Mesothelial cell of epicardium (in vitro differentiated cells): ENCODE results near the gene FAM151B. TPM values are rescaled to one million over a fixed set of nuclear protein-coding genes. Genes with fewer than 3 reads are reported as not detected.
"Not testable (repeated sequence)": the region's sequence is repeated elsewhere in the genome, so short reads cannot be mapped to it uniquely, and the experiment has no call there.

ENCODE experiments used
- DNase-seq, 2 experiments: peaks; one replicate each; pipeline ENCODE4 v3.0.0; 2021; ENCODE audit warnings: low spot score in 2 of 2; ENCODE audit not compliant: unreplicated experiment in 2 of 2
- H3K27ac Mint-ChIP-seq: 2 replicates; pipeline ENCODE4 v1.8.0; 2021; ENCODE audit warnings: mixed read lengths
- H3K27me3 Mint-ChIP-seq: 2 replicates; pipeline ENCODE4 v1.8.0; 2021; ENCODE audit warnings: low read depth, mixed read lengths
- H3K36me3 Mint-ChIP-seq: 2 replicates; pipeline ENCODE4 v1.8.0; 2021; ENCODE audit warnings: mixed read lengths
- H3K4me1 Mint-ChIP-seq: 2 replicates; pipeline ENCODE4 v1.8.0; 2021; ENCODE audit warnings: mixed read lengths
- H3K4me3 Mint-ChIP-seq: 2 replicates; pipeline ENCODE4 v1.8.0; 2021; ENCODE audit warnings: mild to moderate bottlenecking, moderate library complexity, mixed read lengths
- H3K9me3 Mint-ChIP-seq: 2 replicates; pipeline ENCODE4 v1.8.0; 2021; ENCODE audit warnings: mixed read lengths
- total RNA-seq: library from RNA; stranded (reverse); gene quantifications from 3 replicates; pipeline ENCODE4 v1.2.1, GENCODE V29; 2021
- TF ChIP-seq, protein P1 (sequence below): fragments of 200-600 bp; sonication (generic); IDR thresholded peaks from one replicate; pipeline ENCODE4 v1.5.0; 2021; ENCODE audit warnings: antibody characterized with exemption; ENCODE audit not compliant: unreplicated experiment

Gene FAM151B
- total RNA-seq, 1 donor from 2014 or later = 1.5 TPM

GRCh38 chr5:80463269-80463668 is 24.6 kb upstream of the FAM151B start:
- Mint-ChIP-seq H3K4me1 (peaks cover 12% of the 10 kb centered on the region), H3K36me3 (peaks cover 84% of the 10 kb centered on the region), H3K9me3 (peaks cover 41% of the 10 kb centered on the region), H3K27me3 (no peaks in the 10 kb centered on the region), H3K4me3 (no peak overlapping the region), H3K27ac (no peak overlapping the region)
- DNase-seq = no peak
- TF ChIP-seq, protein P1, sequence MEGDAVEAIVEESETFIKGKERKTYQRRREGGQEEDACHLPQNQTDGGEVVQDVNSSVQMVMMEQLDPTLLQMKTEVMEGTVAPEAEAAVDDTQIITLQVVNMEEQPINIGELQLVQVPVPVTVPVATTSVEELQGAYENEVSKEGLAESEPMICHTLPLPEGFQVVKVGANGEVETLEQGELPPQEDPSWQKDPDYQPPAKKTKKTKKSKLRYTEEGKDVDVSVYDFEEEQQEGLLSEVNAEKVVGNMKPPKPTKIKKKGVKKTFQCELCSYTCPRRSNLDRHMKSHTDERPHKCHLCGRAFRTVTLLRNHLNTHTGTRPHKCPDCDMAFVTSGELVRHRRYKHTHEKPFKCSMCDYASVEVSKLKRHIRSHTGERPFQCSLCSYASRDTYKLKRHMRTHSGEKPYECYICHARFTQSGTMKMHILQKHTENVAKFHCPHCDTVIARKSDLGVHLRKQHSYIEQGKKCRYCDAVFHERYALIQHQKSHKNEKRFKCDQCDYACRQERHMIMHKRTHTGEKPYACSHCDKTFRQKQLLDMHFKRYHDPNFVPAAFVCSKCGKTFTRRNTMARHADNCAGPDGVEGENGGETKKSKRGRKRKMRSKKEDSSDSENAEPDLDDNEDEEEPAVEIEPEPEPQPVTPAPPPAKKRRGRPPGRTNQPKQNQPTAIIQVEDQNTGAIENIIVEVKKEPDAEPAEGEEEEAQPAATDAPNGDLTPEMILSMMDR = no peak

GRCh38 chr5:80466669-80467485 is 21.0 kb upstream of the FAM151B start:
- H3K27ac Mint-ChIP-seq = peak overlapping the region; percentile 82
- DNase-seq = no peak
- H3K36me3 Mint-ChIP-seq = peaks cover 89% of the 10 kb centered on the region
- TF ChIP-seq, protein P1 = no peak
- no peak overlapping the region for H3K4me3 Mint-ChIP-seq
- no peaks in the 10 kb centered on the region for H3K27me3 Mint-ChIP-seq
- H3K9me3 Mint-ChIP-seq = peaks cover 52% of the 10 kb centered on the region
- H3K4me1 Mint-ChIP-seq = peaks cover 12% of the 10 kb centered on the region

DNA sequence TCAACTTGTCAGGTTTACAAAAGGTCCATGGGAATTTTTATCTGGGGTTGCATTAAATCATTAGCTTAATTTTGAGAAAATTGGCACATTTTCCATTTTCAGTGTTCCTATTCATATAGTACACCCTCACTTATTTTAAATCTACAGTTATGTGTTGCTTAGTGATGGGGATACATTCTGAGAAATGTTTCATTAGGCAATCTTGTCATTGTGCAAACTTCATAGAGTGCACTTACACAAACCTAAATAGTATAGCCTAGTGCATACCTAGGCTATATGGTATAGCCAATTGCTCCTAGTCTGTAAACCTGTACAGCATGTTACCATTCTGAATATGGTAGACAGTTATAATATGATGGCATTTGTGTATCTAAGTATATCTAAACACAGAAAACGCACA is 19.8 kb upstream of the FAM151B start:
- no peaks in the 10 kb centered on the region for H3K27me3 Mint-ChIP-seq
- H3K9me3 Mint-ChIP-seq = peaks cover 44% of the 10 kb centered on the region
- H3K36me3 Mint-ChIP-seq = peaks cover 84% of the 10 kb centered on the region

DNA sequence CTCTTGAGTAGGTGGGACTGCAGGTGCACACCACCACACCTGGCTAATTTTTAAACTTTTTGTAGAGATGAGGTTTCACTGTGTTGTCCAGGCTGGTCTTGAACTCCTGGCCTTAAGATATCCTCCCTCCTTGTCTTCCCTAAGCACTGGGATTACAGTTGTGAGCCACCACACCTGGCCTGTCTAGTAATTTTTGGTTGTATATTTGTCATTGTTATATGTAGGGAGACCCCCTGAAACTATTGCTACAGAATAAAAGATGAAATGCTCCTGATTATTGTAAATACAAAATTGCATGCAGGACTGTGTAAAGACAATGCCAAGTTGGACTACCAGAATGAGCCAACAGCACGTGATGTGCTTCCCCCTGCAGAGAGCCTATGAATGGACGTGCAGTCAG is 17.3 kb upstream of the FAM151B start:
- not testable (repeated sequence) for H3K27me3 Mint-ChIP-seq, H3K27ac Mint-ChIP-seq, H3K4me3 Mint-ChIP-seq, DNase-seq
- peaks cover 12% of the 10 kb centered on the region for H3K4me1 Mint-ChIP-seq
- H3K36me3 Mint-ChIP-seq = peaks cover 78% of the 10 kb centered on the region
- H3K9me3 Mint-ChIP-seq = peaks cover 27% of the 10 kb centered on the region

More for the DNA sequence above, 19.8 kb upstream of the FAM151B start:
- no peak overlapping the region for H3K4me3 Mint-ChIP-seq
- DNase-seq = no peak
- TF ChIP-seq, protein P1 = no peak
- H3K4me1 Mint-ChIP-seq = peaks cover 12% of the 10 kb centered on the region
- H3K27ac Mint-ChIP-seq = no peak overlapping the region

DNA sequence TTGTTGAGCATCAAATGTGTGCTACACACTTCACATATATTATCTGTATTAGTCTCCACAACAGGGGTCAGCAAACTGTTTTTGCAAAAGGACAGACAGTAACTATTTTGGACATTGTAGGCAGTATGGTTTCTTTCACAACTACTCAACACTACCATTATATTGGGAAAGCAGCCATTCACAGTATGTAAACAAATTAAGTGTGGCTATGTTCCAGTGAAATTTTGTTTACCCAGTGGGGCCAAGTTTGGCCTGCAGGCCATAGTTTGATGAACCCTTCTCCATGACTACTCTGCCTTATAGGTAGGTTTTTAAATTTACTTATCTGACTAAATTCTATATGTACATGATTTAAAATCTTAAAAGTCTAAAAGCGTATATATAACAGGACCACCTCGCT is 13.0 kb upstream of the FAM151B start:
- peaks cover 60% of the 10 kb centered on the region for H3K36me3 Mint-ChIP-seq
- no peaks in the 10 kb centered on the region for H3K27me3 Mint-ChIP-seq
- no peak overlapping the region for H3K27ac Mint-ChIP-seq
- DNase-seq = no peak
- no peak overlapping the region for H3K4me3 Mint-ChIP-seq
- TF ChIP-seq, protein P1 = no peak
- no peaks in the 10 kb centered on the region for H3K4me1 Mint-ChIP-seq
- H3K9me3 Mint-ChIP-seq = peaks cover 17% of the 10 kb centered on the region

- Mint-ChIP-seq H3K4me1 (no peaks in the 10 kb centered on the region), H3K27ac (no peak overlapping the region), H3K36me3 (peaks cover 66% of the 10 kb centered on the region), H3K27me3 (no peaks in the 10 kb centered on the region), H3K4me3 (no peak overlapping the region), H3K9me3 (peaks cover 42% of the 10 kb centered on the region)
- no peak for DNase-seq
- TF ChIP-seq, protein P1 = no peak
Observed at GRCh38 chr5:80479713-80480112, 8.2 kb upstream of the FAM151B start.
